HEK293 (cell line): ENCODE data around the gene FOXP1.
A peak's percentile ranks its signal among the peaks of the same experiment; 100 is the strongest.

Source experiments
- CTCF ChIA-PET: fragments of 350-600 bp; formaldehyde crosslinking; extraction: SDS; loops from one replicate; lab custom pipeline; 2021; ENCODE audit warnings: antibody characterized with exemption; lab: Yijun Ruan, JAX
- POLR2A ChIA-PET: fragments of 300-600 bp; formaldehyde crosslinking; extraction: SDS; loops from one replicate; lab custom pipeline; 2020; ENCODE audit warnings: antibody characterized with exemption, inconsistent platforms; lab: Yijun Ruan, JAX
- H3K27ac ChIP-seq: fragments of 200-500 bp; sonication (Bioruptor generic); 2 replicates; pipeline ENCODE4 v1.5.1; 2014; ENCODE audit warnings: low read depth, low read length, control low read depth, inconsistent platforms; ENCODE audit errors: extremely low read depth
- H3K36me3 ChIP-seq, 2 experiments: fragments of 200-500 bp in 1 of 2; sonication (Bioruptor generic) in 1 of 2; 1 replicate in 1 of 2; 2 replicates in 1 of 2; pipeline ENCODE4 v1.5.1; 2014 to 2017; ENCODE audit warnings: inconsistent platforms in 2 of 2, low read length in 2 of 2; ENCODE audit not compliant: control insufficient read depth in 2 of 2, insufficient read depth in 1 of 2
- H3K4me1 ChIP-seq: fragments of 200-500 bp; sonication (Bioruptor generic); 2 replicates; pipeline ENCODE4 v1.5.1; 2014; ENCODE audit warnings: mild to moderate bottlenecking, low read length, inconsistent platforms; ENCODE audit not compliant: control insufficient read depth, insufficient read depth
- H3K4me3 ChIP-seq: 2 replicates; pipeline ENCODE4 v1.5.1; 2011; ENCODE audit warnings: low read depth, mild to moderate bottlenecking, control low read depth, low read length, moderate library complexity
- H3K9me3 ChIP-seq: fragments of 200-500 bp; sonication (Bioruptor generic); 2 replicates; pipeline ENCODE4 v1.5.1; 2014; ENCODE audit warnings: low read depth, low read length, inconsistent platforms; ENCODE audit not compliant: control insufficient read depth, insufficient read depth
- GLI2 ChIP-seq: fragments of 450-650 bp; formaldehyde crosslinking; IDR thresholded peaks from 2 replicates; pipeline ENCODE4; 2017; ENCODE audit warnings: missing biosample characterization, missing genetic modification characterization, low read depth, borderline replicate concordance
- GLIS1 ChIP-seq: fragments of 450-650 bp; formaldehyde crosslinking; IDR thresholded peaks from 2 replicates; pipeline ENCODE4 v1.5.1; 2016; ENCODE audit warnings: missing biosample characterization, missing genetic modification characterization
- SP2 ChIP-seq: fragments of 450-650 bp; formaldehyde crosslinking; IDR thresholded peaks from 2 replicates; pipeline ENCODE4 v1.5.1; 2016; ENCODE audit warnings: missing biosample characterization, missing genetic modification characterization
- TRIM28 ChIP-seq: IDR thresholded peaks from 2 replicates; pipeline ENCODE4 v1.6.1; 2011; ENCODE audit warnings: low read length, control low read depth, borderline replicate concordance
- YY1 ChIP-seq: fragments of 450-650 bp; formaldehyde crosslinking; IDR thresholded peaks from 2 replicates; pipeline ENCODE4 v1.5.1; 2018; ENCODE audit warnings: missing biosample characterization, missing genetic modification characterization
- ZBTB17 ChIP-seq: fragments of 450-650 bp; formaldehyde crosslinking; IDR thresholded peaks from 2 replicates; pipeline ENCODE4 v1.5.1; 2016; ENCODE audit warnings: missing biosample characterization, missing genetic modification characterization
- ZBTB20 ChIP-seq: fragments of 450-650 bp; formaldehyde crosslinking; IDR thresholded peaks from 2 replicates; pipeline ENCODE4 v1.5.1; 2016; ENCODE audit warnings: missing biosample characterization, missing genetic modification characterization
- ZBTB21 ChIP-seq: fragments of 450-650 bp; formaldehyde crosslinking; IDR thresholded peaks from 2 replicates; pipeline ENCODE4 v1.5.1; 2017; ENCODE audit warnings: missing biosample characterization, missing genetic modification characterization
- ZNF221 ChIP-seq: fragments of 450-650 bp; formaldehyde crosslinking; IDR thresholded peaks from 2 replicates; pipeline ENCODE4 v1.5.1; 2017; ENCODE audit warnings: missing biosample characterization, missing genetic modification characterization, borderline replicate concordance
- ZNF530 ChIP-seq: fragments of 450-650 bp; formaldehyde crosslinking; IDR thresholded peaks from 2 replicates; pipeline ENCODE4 v1.5.1; 2016; ENCODE audit warnings: low read depth, missing biosample characterization, missing genetic modification characterization
- ZNF544 ChIP-seq: fragments of 450-650 bp; formaldehyde crosslinking; IDR thresholded peaks from 2 replicates; pipeline ENCODE4 v1.5.0; 2017; ENCODE audit warnings: missing biosample characterization, missing genetic modification characterization
- ZNF76 ChIP-seq: fragments of 450-650 bp; formaldehyde crosslinking; IDR thresholded peaks from 2 replicates; pipeline ENCODE4; 2016; ENCODE audit warnings: low read depth, missing biosample characterization, missing genetic modification characterization, borderline replicate concordance
- ZNF785 ChIP-seq: fragments of 450-650 bp; formaldehyde crosslinking; IDR thresholded peaks from 2 replicates; pipeline ENCODE4 v1.5.1; 2016; ENCODE audit warnings: missing biosample characterization, missing genetic modification characterization
- ZSCAN5A ChIP-seq: fragments of 450-650 bp; formaldehyde crosslinking; IDR thresholded peaks from 2 replicates; pipeline ENCODE4 v1.5.1; 2016; ENCODE audit warnings: missing biosample characterization, missing genetic modification characterization

FOXP1 gene

GRCh38 chr3:71235846-71236245 is 347.7 kb downstream of the FOXP1 start:
- no peaks in the 10 kb centered on the region for H3K4me1 ChIP-seq
- POLR2A ChIA-PET = no interaction called here
- H3K4me3 ChIP-seq = no peak overlapping the region
- TF ChIP-seq ZBTB20 (no peak), ZSCAN5A (tag by site-specific recombination) (no peak), TRIM28 (no peak)
- H3K36me3 ChIP-seq = no peaks in the 10 kb centered on the region
- no peaks in the 10 kb centered on the region for H3K9me3 ChIP-seq
- CTCF ChIA-PET = no interaction called here
- no peak overlapping the region for H3K27ac ChIP-seq

- POLR2A ChIA-PET = no interaction called here
- no peak overlapping the region for H3K4me3 ChIP-seq
Observed at GRCh38 chr3:71232895-71233294, 350.6 kb downstream of the FOXP1 start.

GRCh38 chr3:71232175-71232679 is 351.3 kb downstream of the FOXP1 start:
- Histone ChIP-seq H3K4me1 (no peaks in the 10 kb centered on the region; the same call in 1 of the 2 replicates), H3K9me3 (no peaks in the 10 kb centered on the region), H3K27ac (no peak overlapping the region), H3K36me3 (no peaks in the 10 kb centered on the region), H3K4me3 (no peak overlapping the region)
- no peak for TF ChIP-seq ZNF76 (tag by site-specific recombination)
- no peak for TF ChIP-seq GLIS1 (tag by site-specific recombination)
- 0 out of 2 replicates have a peak, but pooled peaks have one; percentile 32 for TF ChIP-seq ZBTB17 (tag by site-specific recombination)
- ChIA-PET CTCF (interaction anchor here (0.6 to 0.7 kb wide), 3 partner anchors 22 to 58 kb away, joined by 3 to 4 read pairs (median 3); no protein-coding TSS in a partner anchor), POLR2A (no interaction called here)

More at GRCh38 chr3:71232895-71233294, 350.6 kb downstream of the FOXP1 start:
- TF ChIP-seq ZNF530 (tag by site-specific recombination) (no peak), YY1 (tag by site-specific recombination) (no peak), GLI2 (tag by site-specific recombination) (no peak), SP2 (tag by site-specific recombination) (no peak), ZNF785 (no peak), ZBTB21 (tag by site-specific recombination) (no peak), ZNF221 (tag by site-specific recombination) (no peak)
- TF ChIP-seq, all 188 proteins: peak for 0
- Histone ChIP-seq H3K27ac (no peak overlapping the region), H3K4me1 (no peaks in the 10 kb centered on the region; the same call in 1 of the 2 replicates), H3K36me3 (no peaks in the 10 kb centered on the region), H3K9me3 (no peaks in the 10 kb centered on the region)
- CTCF ChIA-PET = interaction anchor here (0.5 to 0.7 kb wide), 3 partner anchors 23 to 48 kb away, joined by 3 to 4 read pairs (median 3); no protein-coding TSS in a partner anchor

GRCh38 chr3:71231680-71232079 is 351.8 kb downstream of the FOXP1 start:
- TF ChIP-seq YY1 (tag by site-specific recombination) (no peak), ZNF544 (tag by site-specific recombination) (no peak)
- no peaks in the 10 kb centered on the region; the same call in 1 of the 2 replicates for H3K4me1 ChIP-seq
- no peak overlapping the region for H3K4me3 ChIP-seq
- ChIA-PET POLR2A (no interaction called here), CTCF (interaction anchor here (0.6 to 0.7 kb wide), 3 partner anchors 11 to 498 kb away, joined by 3 read pairs; no protein-coding TSS in a partner anchor)
- no peak overlapping the region for H3K27ac ChIP-seq
- no peaks in the 10 kb centered on the region for H3K9me3 ChIP-seq
- H3K36me3 ChIP-seq = no peaks in the 10 kb centered on the region
